22Rv1 (cell line): ENCODE measurements around the gene P4HA3.

ENCODE experiments used
- CTCF ChIP-seq: fragments of 450-650 bp; IDR thresholded peaks from 2 replicates; pipeline ENCODE4 v1.5.1; 2017; ENCODE audit warnings: mild to moderate bottlenecking
- ZFX ChIP-seq: fragments of 450-650 bp; IDR thresholded peaks from 2 replicates; pipeline ENCODE4 v1.6.1; 2017; ENCODE audit warnings: antibody characterized with exemption, borderline replicate concordance

GRCh38 chr11:74341921-74342320 is 30.5 kb upstream of the P4HA3 start:
- TF ChIP-seq CTCF, result no peak
- TF ChIP-seq ZFX, result no peak
